ENCODE measurements around the gene LRP1B.

DNA sequence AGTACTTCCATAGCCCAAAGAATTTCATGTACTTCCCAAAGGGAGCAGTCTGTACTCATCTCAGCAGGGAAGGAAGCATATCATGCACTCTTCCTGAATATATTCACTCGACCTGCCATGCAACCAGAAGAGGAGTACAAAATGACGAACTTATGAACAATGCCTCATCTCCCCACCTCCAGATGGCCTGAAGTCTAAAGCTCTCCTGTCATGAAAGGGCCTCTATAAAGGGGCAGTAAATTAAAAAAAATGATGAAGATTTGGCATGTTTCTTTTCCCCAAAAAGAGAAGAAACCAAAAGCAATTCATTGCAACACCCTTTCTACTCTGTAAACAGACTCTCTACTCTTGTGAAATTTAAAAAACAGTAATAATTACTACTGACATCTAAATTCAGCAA lies 1601.1 kb downstream of the LRP1B start:
- TF ChIP-seq, protein P1, sequence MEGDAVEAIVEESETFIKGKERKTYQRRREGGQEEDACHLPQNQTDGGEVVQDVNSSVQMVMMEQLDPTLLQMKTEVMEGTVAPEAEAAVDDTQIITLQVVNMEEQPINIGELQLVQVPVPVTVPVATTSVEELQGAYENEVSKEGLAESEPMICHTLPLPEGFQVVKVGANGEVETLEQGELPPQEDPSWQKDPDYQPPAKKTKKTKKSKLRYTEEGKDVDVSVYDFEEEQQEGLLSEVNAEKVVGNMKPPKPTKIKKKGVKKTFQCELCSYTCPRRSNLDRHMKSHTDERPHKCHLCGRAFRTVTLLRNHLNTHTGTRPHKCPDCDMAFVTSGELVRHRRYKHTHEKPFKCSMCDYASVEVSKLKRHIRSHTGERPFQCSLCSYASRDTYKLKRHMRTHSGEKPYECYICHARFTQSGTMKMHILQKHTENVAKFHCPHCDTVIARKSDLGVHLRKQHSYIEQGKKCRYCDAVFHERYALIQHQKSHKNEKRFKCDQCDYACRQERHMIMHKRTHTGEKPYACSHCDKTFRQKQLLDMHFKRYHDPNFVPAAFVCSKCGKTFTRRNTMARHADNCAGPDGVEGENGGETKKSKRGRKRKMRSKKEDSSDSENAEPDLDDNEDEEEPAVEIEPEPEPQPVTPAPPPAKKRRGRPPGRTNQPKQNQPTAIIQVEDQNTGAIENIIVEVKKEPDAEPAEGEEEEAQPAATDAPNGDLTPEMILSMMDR (IDR thresholded peaks at IDR 0.05): no peak
- no peak for TF ChIP-seq POLR2AphosphoS5 (IDR thresholded peaks at IDR 0.05)
- no peak for TF ChIP-seq EP300 (IDR thresholded peaks at IDR 0.05)

All from esophagus muscularis mucosa (tissue), 4 donors.